K562 (cell line): ENCODE data around the gene SH3BP4. TPM values are rescaled to one million over a fixed set of nuclear protein-coding genes. Genes with fewer than 3 reads are reported as not detected.

Source experiments
- ARID1B ChIP-seq: fragments of 450-650 bp; IDR thresholded peaks from 2 replicates; pipeline ENCODE4 v1.6.1; 2016; ENCODE audit warnings: antibody characterized with exemption, mild to moderate bottlenecking, inconsistent platforms
- ELF2 ChIP-seq: fragments of 250-450 bp; sonication (Bioruptor Pico); IDR thresholded peaks from 2 replicates; pipeline ENCODE4 v1.5.0; 2021; ENCODE audit warnings: mild to moderate bottlenecking
- FOXP1 ChIP-seq: sonication (generic); formaldehyde crosslinking; IDR thresholded peaks from 2 replicates; pipeline ENCODE4 v1.8.0; 2022; ENCODE audit warnings: mild to moderate bottlenecking, missing genetic modification reagents
- SLC30A9 ChIP-seq: fragments of 250-450 bp; sonication (Bioruptor Pico); IDR thresholded peaks from 2 replicates; pipeline ENCODE4 v1.8.0; 2022; ENCODE audit warnings: mild to moderate bottlenecking, moderate library complexity
- TAF9B ChIP-seq: fragments of 450-650 bp; IDR thresholded peaks from 2 replicates; pipeline ENCODE4 v1.6.1; 2018; ENCODE audit warnings: mild to moderate bottlenecking; ENCODE audit not compliant: partially characterized antibody
- polyA plus RNA-seq, 8 experiments: library from polyadenylated mRNA; depleted of rRNA in 4 of 8; stranded (reverse) in 5 of 8; unstranded in 3 of 8; fragments of >200 nt; fragmentation: Nextera tagmentation in 2 of 8; fragmentation: Illumina TruSeq in 1 of 8; extraction: Ambion mirVana in 2 of 8; extraction: Trizol in 1 of 8; gene quantifications; 2 replicates each; pipeline versions ENCODE4 v1.2.1 to v1.2.3, GENCODE V29; 2011 to 2014; ENCODE audit warnings: inconsistent platforms in 1 of 8, missing spikeins in 1 of 8
- total RNA-seq, 7 experiments: library from RNA; depleted of rRNA in 6 of 7; stranded (reverse); fragments of >200 nt in 6 of 7; fragmentation: Illumina TruSeq in 2 of 7; extraction: Trizol in 2 of 7; gene quantifications; 2 replicates each; pipeline versions ENCODE4 v1.2.1 to v1.2.3, GENCODE V29; 2011 to 2021; ENCODE audit warnings: low replicate concordance in 1 of 7
- TF ChIP-seq, protein P1 (sequence below): fragments of 450-650 bp; IDR thresholded peaks from 2 replicates; pipeline ENCODE4 v1.6.1; 2016; ENCODE audit warnings: mild to moderate bottlenecking, moderate library complexity
- TF ChIP-seq, protein P2 (sequence below): fragments of 450-650 bp; IDR thresholded peaks from 2 replicates; pipeline ENCODE4 v1.6.1; 2018; ENCODE audit not compliant: partially characterized antibody
- TF ChIP-seq, protein P3 (sequence below): fragments of 450-650 bp; IDR thresholded peaks from 2 replicates; pipeline ENCODE4 v1.7.1; 2018; ENCODE audit warnings: mild to moderate bottlenecking, low read depth; ENCODE audit not compliant: partially characterized antibody

SH3BP4 gene
- total and polyA plus RNA-seq, 9 of the 15 experiments (the other 6 are each of a cell fraction or from before 2014, with no cell fraction given), result 0.03 to 0.28 (median 0.27) TPM; not detected in 6

DNA sequence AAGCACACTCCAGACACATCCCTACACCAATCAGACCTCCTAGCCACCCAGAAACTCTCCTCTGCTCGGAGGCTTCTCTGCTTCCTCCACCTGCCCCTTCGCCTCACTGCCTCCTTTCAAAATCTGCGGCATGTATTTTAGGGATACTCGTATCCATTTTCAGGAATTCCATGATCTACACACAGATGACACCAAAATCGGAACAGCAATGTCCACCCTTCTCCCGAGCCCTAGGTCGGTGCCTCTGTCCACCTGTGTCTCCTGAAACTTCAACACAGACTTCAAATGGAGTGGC lies 1.4 kb upstream of the SH3BP4 start (continued):
- TF ChIP-seq, protein P1, sequence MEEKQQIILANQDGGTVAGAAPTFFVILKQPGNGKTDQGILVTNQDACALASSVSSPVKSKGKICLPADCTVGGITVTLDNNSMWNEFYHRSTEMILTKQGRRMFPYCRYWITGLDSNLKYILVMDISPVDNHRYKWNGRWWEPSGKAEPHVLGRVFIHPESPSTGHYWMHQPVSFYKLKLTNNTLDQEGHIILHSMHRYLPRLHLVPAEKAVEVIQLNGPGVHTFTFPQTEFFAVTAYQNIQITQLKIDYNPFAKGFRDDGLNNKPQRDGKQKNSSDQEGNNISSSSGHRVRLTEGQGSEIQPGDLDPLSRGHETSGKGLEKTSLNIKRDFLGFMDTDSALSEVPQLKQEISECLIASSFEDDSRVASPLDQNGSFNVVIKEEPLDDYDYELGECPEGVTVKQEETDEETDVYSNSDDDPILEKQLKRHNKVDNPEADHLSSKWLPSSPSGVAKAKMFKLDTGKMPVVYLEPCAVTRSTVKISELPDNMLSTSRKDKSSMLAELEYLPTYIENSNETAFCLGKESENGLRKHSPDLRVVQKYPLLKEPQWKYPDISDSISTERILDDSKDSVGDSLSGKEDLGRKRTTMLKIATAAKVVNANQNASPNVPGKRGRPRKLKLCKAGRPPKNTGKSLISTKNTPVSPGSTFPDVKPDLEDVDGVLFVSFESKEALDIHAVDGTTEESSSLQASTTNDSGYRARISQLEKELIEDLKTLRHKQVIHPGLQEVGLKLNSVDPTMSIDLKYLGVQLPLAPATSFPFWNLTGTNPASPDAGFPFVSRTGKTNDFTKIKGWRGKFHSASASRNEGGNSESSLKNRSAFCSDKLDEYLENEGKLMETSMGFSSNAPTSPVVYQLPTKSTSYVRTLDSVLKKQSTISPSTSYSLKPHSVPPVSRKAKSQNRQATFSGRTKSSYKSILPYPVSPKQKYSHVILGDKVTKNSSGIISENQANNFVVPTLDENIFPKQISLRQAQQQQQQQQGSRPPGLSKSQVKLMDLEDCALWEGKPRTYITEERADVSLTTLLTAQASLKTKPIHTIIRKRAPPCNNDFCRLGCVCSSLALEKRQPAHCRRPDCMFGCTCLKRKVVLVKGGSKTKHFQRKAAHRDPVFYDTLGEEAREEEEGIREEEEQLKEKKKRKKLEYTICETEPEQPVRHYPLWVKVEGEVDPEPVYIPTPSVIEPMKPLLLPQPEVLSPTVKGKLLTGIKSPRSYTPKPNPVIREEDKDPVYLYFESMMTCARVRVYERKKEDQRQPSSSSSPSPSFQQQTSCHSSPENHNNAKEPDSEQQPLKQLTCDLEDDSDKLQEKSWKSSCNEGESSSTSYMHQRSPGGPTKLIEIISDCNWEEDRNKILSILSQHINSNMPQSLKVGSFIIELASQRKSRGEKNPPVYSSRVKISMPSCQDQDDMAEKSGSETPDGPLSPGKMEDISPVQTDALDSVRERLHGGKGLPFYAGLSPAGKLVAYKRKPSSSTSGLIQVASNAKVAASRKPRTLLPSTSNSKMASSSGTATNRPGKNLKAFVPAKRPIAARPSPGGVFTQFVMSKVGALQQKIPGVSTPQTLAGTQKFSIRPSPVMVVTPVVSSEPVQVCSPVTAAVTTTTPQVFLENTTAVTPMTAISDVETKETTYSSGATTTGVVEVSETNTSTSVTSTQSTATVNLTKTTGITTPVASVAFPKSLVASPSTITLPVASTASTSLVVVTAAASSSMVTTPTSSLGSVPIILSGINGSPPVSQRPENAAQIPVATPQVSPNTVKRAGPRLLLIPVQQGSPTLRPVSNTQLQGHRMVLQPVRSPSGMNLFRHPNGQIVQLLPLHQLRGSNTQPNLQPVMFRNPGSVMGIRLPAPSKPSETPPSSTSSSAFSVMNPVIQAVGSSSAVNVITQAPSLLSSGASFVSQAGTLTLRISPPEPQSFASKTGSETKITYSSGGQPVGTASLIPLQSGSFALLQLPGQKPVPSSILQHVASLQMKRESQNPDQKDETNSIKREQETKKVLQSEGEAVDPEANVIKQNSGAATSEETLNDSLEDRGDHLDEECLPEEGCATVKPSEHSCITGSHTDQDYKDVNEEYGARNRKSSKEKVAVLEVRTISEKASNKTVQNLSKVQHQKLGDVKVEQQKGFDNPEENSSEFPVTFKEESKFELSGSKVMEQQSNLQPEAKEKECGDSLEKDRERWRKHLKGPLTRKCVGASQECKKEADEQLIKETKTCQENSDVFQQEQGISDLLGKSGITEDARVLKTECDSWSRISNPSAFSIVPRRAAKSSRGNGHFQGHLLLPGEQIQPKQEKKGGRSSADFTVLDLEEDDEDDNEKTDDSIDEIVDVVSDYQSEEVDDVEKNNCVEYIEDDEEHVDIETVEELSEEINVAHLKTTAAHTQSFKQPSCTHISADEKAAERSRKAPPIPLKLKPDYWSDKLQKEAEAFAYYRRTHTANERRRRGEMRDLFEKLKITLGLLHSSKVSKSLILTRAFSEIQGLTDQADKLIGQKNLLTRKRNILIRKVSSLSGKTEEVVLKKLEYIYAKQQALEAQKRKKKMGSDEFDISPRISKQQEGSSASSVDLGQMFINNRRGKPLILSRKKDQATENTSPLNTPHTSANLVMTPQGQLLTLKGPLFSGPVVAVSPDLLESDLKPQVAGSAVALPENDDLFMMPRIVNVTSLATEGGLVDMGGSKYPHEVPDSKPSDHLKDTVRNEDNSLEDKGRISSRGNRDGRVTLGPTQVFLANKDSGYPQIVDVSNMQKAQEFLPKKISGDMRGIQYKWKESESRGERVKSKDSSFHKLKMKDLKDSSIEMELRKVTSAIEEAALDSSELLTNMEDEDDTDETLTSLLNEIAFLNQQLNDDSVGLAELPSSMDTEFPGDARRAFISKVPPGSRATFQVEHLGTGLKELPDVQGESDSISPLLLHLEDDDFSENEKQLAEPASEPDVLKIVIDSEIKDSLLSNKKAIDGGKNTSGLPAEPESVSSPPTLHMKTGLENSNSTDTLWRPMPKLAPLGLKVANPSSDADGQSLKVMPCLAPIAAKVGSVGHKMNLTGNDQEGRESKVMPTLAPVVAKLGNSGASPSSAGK, result no peak
- TF ChIP-seq, protein P2, sequence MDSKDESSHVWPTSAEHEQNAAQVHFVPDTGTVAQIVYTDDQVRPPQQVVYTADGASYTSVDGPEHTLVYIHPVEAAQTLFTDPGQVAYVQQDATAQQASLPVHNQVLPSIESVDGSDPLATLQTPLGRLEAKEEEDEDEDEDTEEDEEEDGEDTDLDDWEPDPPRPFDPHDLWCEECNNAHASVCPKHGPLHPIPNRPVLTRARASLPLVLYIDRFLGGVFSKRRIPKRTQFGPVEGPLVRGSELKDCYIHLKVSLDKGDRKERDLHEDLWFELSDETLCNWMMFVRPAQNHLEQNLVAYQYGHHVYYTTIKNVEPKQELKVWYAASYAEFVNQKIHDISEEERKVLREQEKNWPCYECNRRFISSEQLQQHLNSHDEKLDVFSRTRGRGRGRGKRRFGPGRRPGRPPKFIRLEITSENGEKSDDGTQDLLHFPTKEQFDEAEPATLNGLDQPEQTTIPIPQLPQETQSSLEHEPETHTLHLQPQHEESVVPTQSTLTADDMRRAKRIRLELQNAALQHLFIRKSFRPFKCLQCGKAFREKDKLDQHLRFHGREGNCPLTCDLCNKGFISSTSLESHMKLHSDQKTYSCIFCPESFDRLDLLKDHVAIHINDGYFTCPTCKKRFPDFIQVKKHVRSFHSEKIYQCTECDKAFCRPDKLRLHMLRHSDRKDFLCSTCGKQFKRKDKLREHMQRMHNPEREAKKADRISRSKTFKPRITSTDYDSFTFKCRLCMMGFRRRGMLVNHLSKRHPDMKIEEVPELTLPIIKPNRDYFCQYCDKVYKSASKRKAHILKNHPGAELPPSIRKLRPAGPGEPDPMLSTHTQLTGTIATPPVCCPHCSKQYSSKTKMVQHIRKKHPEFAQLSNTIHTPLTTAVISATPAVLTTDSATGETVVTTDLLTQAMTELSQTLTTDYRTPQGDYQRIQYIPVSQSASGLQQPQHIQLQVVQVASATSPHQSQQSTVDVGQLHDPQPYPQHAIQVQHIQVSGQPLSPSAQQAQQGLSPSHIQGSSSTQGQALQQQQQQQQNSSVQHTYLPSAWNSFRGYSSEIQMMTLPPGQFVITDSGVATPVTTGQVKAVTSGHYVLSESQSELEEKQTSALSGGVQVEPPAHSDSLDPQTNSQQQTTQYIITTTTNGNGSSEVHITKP, result no peak
- TF ChIP-seq TAF9B (no peak), ARID1B (no peak), FOXP1 (no peak), SLC30A9 (CRISPR knock-in tag) (no peak), ELF2 (CRISPR knock-in tag) (no peak)
- TF ChIP-seq, protein P3, sequence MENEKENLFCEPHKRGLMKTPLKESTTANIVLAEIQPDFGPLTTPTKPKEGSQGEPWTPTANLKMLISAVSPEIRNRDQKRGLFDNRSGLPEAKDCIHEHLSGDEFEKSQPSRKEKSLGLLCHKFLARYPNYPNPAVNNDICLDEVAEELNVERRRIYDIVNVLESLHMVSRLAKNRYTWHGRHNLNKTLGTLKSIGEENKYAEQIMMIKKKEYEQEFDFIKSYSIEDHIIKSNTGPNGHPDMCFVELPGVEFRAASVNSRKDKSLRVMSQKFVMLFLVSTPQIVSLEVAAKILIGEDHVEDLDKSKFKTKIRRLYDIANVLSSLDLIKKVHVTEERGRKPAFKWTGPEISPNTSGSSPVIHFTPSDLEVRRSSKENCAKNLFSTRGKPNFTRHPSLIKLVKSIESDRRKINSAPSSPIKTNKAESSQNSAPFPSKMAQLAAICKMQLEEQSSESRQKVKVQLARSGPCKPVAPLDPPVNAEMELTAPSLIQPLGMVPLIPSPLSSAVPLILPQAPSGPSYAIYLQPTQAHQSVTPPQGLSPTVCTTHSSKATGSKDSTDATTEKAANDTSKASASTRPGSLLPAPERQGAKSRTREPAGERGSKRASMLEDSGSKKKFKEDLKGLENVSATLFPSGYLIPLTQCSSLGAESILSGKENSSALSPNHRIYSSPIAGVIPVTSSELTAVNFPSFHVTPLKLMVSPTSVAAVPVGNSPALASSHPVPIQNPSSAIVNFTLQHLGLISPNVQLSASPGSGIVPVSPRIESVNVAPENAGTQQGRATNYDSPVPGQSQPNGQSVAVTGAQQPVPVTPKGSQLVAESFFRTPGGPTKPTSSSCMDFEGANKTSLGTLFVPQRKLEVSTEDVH, result no peak
